ENCODE data around the gene BTC. TPM values are rescaled to one million over a fixed set of nuclear protein-coding genes. Genes with fewer than 3 reads are reported as not detected.
A peak's percentile ranks its signal among the peaks of the same experiment; 100 is the strongest.

Gene BTC
- polyA plus RNA-seq, 1 donor, result 14.3 TPM

- Histone ChIP-seq H3K27ac (ENCODE audit: low read length) (no peak overlapping the region), H3K4me1 (ENCODE audit: control insufficient read depth, insufficient read depth, low read length) (no peaks in the 10 kb centered on the region), H3K27me3 (ENCODE audit: control insufficient read depth, insufficient read depth, low read length) (no peaks in the 10 kb centered on the region), H3K9me3 (ENCODE audit: control insufficient read depth, low read depth, low read length) (no peaks in the 10 kb centered on the region), H3K36me3 (ENCODE audit: control insufficient read depth, insufficient read depth, low read length) (no peaks in the 10 kb centered on the region), H3K4me3 (ENCODE audit: low read length) (no peak overlapping the region)
- 100% methylated on average over 1 of the region's 2 CpGs for WGBS (ENCODE audit: insufficient coverage, low lambda C conversion rate)
- no peak for DNase-seq
These were observed 30.2 kb downstream of the BTC start for GRCh38 chr4:74764119-74764518.

- no CpG with 5 or more reads among the region's 5 CpGs for WGBS (ENCODE audit: insufficient coverage, low lambda C conversion rate)
- Histone ChIP-seq H3K4me1 (ENCODE audit: control insufficient read depth, insufficient read depth, low read length) (no peaks in the 10 kb centered on the region), H3K27ac (ENCODE audit: low read length) (no peak overlapping the region), H3K36me3 (ENCODE audit: control insufficient read depth, insufficient read depth, low read length) (no peaks in the 10 kb centered on the region), H3K27me3 (ENCODE audit: control insufficient read depth, insufficient read depth, low read length) (no peaks in the 10 kb centered on the region), H3K9me3 (ENCODE audit: control insufficient read depth, low read depth, low read length) (no peaks in the 10 kb centered on the region), H3K4me3 (ENCODE audit: low read length) (no peak overlapping the region)
- peak in 1 of 2 donors; percentile 11 for DNase-seq
These were observed 35.7 kb downstream of the BTC start for GRCh38 chr4:74758551-74759145.

- Histone ChIP-seq H3K27ac (ENCODE audit: low read length) (no peak overlapping the region), H3K4me1 (ENCODE audit: control insufficient read depth, insufficient read depth, low read length) (no peaks in the 10 kb centered on the region), H3K27me3 (ENCODE audit: control insufficient read depth, insufficient read depth, low read length) (no peaks in the 10 kb centered on the region), H3K4me3 (ENCODE audit: low read length) (no peak overlapping the region), H3K36me3 (ENCODE audit: control insufficient read depth, insufficient read depth, low read length) (no peaks in the 10 kb centered on the region), H3K9me3 (ENCODE audit: control insufficient read depth, low read depth, low read length) (no peaks in the 10 kb centered on the region)
- no peak for DNase-seq
These were observed 37.2 kb downstream of the BTC start for GRCh38 chr4:74757136-74757535.

GRCh38 chr4:74755486-74755885 lies 38.8 kb downstream of the BTC start:
- H3K4me1 ChIP-seq (ENCODE audit: control insufficient read depth, insufficient read depth, low read length), result no peaks in the 10 kb centered on the region
- H3K27me3 ChIP-seq (ENCODE audit: control insufficient read depth, insufficient read depth, low read length), result no peaks in the 10 kb centered on the region
- H3K9me3 ChIP-seq (ENCODE audit: control insufficient read depth, low read depth, low read length), result no peaks in the 10 kb centered on the region
- no CpG with 5 or more reads among the region's 7 CpGs for WGBS (ENCODE audit: insufficient coverage, low lambda C conversion rate)
- H3K4me3 ChIP-seq (ENCODE audit: low read length), result no peak overlapping the region
- no peak overlapping the region for H3K27ac ChIP-seq (ENCODE audit: low read length)
- DNase-seq, result no peak
- H3K36me3 ChIP-seq (ENCODE audit: control insufficient read depth, insufficient read depth, low read length), result no peaks in the 10 kb centered on the region

- DNase-seq, result no peak
- Histone ChIP-seq H3K36me3 (ENCODE audit: control insufficient read depth, insufficient read depth, low read length) (no peaks in the 10 kb centered on the region), H3K27me3 (ENCODE audit: control insufficient read depth, insufficient read depth, low read length) (no peaks in the 10 kb centered on the region), H3K9me3 (ENCODE audit: control insufficient read depth, low read depth, low read length) (no peaks in the 10 kb centered on the region), H3K4me3 (ENCODE audit: low read length) (no peak overlapping the region), H3K4me1 (ENCODE audit: control insufficient read depth, insufficient read depth, low read length) (no peaks in the 10 kb centered on the region), H3K27ac (ENCODE audit: low read length) (no peak overlapping the region)
These were observed 40.1 kb downstream of the BTC start for GRCh38 chr4:74754218-74754617.

- Histone ChIP-seq H3K36me3 (ENCODE audit: control insufficient read depth, insufficient read depth, low read length) (no peaks in the 10 kb centered on the region), H3K4me1 (ENCODE audit: control insufficient read depth, insufficient read depth, low read length) (no peaks in the 10 kb centered on the region), H3K27me3 (ENCODE audit: control insufficient read depth, insufficient read depth, low read length) (no peaks in the 10 kb centered on the region), H3K4me3 (ENCODE audit: low read length) (no peak overlapping the region), H3K9me3 (ENCODE audit: control insufficient read depth, low read depth, low read length) (no peaks in the 10 kb centered on the region), H3K27ac (ENCODE audit: low read length) (no peak overlapping the region)
- no peak for DNase-seq
These were observed 41.5 kb downstream of the BTC start for GRCh38 chr4:74752798-74753197.

GRCh38 chr4:74751856-74752255 lies 42.5 kb downstream of the BTC start:
- no peaks in the 10 kb centered on the region for H3K27me3 ChIP-seq (ENCODE audit: control insufficient read depth, insufficient read depth, low read length)
- H3K27ac ChIP-seq (ENCODE audit: low read length), result no peak overlapping the region
- H3K4me3 ChIP-seq (ENCODE audit: low read length), result no peak overlapping the region
- H3K36me3 ChIP-seq (ENCODE audit: control insufficient read depth, insufficient read depth, low read length), result peaks cover 2% of the 10 kb centered on the region
- H3K4me1 ChIP-seq (ENCODE audit: control insufficient read depth, insufficient read depth, low read length), result no peaks in the 10 kb centered on the region
- no peaks in the 10 kb centered on the region for H3K9me3 ChIP-seq (ENCODE audit: control insufficient read depth, low read depth, low read length)
- 100% methylated on average over 1 of the region's 1 CpG for WGBS (ENCODE audit: insufficient coverage, low lambda C conversion rate)
- no peak for DNase-seq

GRCh38 chr4:74751247-74751646 lies 43.1 kb downstream of the BTC start:
- DNase-seq, result no peak
- Histone ChIP-seq H3K9me3 (ENCODE audit: control insufficient read depth, low read depth, low read length) (no peaks in the 10 kb centered on the region), H3K4me1 (ENCODE audit: control insufficient read depth, insufficient read depth, low read length) (no peaks in the 10 kb centered on the region), H3K36me3 (ENCODE audit: control insufficient read depth, insufficient read depth, low read length) (peaks cover 2% of the 10 kb centered on the region), H3K27me3 (ENCODE audit: control insufficient read depth, insufficient read depth, low read length) (no peaks in the 10 kb centered on the region), H3K27ac (ENCODE audit: low read length) (no peak overlapping the region), H3K4me3 (ENCODE audit: low read length) (no peak overlapping the region)
- 100% methylated on average over 1 of the region's 5 CpGs for WGBS (ENCODE audit: insufficient coverage, low lambda C conversion rate)

- WGBS (ENCODE audit: insufficient coverage, low lambda C conversion rate), result no CpG with 5 or more reads among the region's 1 CpG
- Histone ChIP-seq H3K9me3 (ENCODE audit: control insufficient read depth, low read depth, low read length) (no peaks in the 10 kb centered on the region), H3K27ac (ENCODE audit: low read length) (no peak overlapping the region), H3K4me1 (ENCODE audit: control insufficient read depth, insufficient read depth, low read length) (no peaks in the 10 kb centered on the region), H3K27me3 (ENCODE audit: control insufficient read depth, insufficient read depth, low read length) (no peaks in the 10 kb centered on the region), H3K36me3 (ENCODE audit: control insufficient read depth, insufficient read depth, low read length) (peaks cover 2% of the 10 kb centered on the region), H3K4me3 (ENCODE audit: low read length) (no peak overlapping the region)
- DNase-seq, result no peak
These were observed 52.1 kb downstream of the BTC start for GRCh38 chr4:74742185-74742584.

- no peak for DNase-seq
- Histone ChIP-seq H3K4me3 (ENCODE audit: low read length) (no peak overlapping the region), H3K4me1 (ENCODE audit: control insufficient read depth, insufficient read depth, low read length) (peaks cover 5% of the 10 kb centered on the region), H3K27me3 (ENCODE audit: control insufficient read depth, insufficient read depth, low read length) (no peaks in the 10 kb centered on the region), H3K27ac (ENCODE audit: low read length) (no peak overlapping the region), H3K9me3 (ENCODE audit: control insufficient read depth, low read depth, low read length) (no peaks in the 10 kb centered on the region), H3K36me3 (ENCODE audit: control insufficient read depth, insufficient read depth, low read length) (no peaks in the 10 kb centered on the region)
- WGBS (ENCODE audit: insufficient coverage, low lambda C conversion rate), result 100% methylated on average over 2 of the region's 3 CpGs
These were observed 55.7 kb downstream of the BTC start for GRCh38 chr4:74738464-74739143.

- peaks cover 12% of the 10 kb centered on the region for H3K4me1 ChIP-seq (ENCODE audit: control insufficient read depth, insufficient read depth, low read length)
- DNase-seq, result no peak
- no peak overlapping the region for H3K27ac ChIP-seq (ENCODE audit: low read length)
- no peaks in the 10 kb centered on the region for H3K27me3 ChIP-seq (ENCODE audit: control insufficient read depth, insufficient read depth, low read length)
- H3K9me3 ChIP-seq (ENCODE audit: control insufficient read depth, low read depth, low read length), result no peaks in the 10 kb centered on the region
- no peaks in the 10 kb centered on the region for H3K36me3 ChIP-seq (ENCODE audit: control insufficient read depth, insufficient read depth, low read length)
- no peak overlapping the region for H3K4me3 ChIP-seq (ENCODE audit: low read length)
- WGBS (ENCODE audit: insufficient coverage, low lambda C conversion rate), result no CpG with 5 or more reads among the region's 2 CpGs
These were observed 59.3 kb downstream of the BTC start for GRCh38 chr4:74734995-74735394.

All from large intestine (tissue), 3 donors.